H9 (cell line): ENCODE data around the gene NAP1L1. TPM values are rescaled to one million over a fixed set of nuclear protein-coding genes. Genes with fewer than 3 reads are reported as not detected.

Source experiments
- DNase-seq: peaks from one replicate; pipeline ENCODE4 v3.0.0-alpha.2; 2017
- H2AFZ ChIP-seq: one replicate; pipeline ENCODE4 v1.6.1; 2013; ENCODE audit warnings: mild to moderate bottlenecking, low read length, control low read depth, moderate library complexity
- H2AK5ac ChIP-seq: 2 replicates; pipeline ENCODE4 v1.6.1; 2013; ENCODE audit warnings: low read length, control low read depth, mixed read lengths; ENCODE audit not compliant: insufficient read length
- H2BK120ac ChIP-seq: one replicate; pipeline ENCODE4 v1.6.1; 2013; ENCODE audit warnings: low read depth, mild to moderate bottlenecking, low read length, control low read depth, inconsistent platforms; ENCODE audit not compliant: poor library complexity, severe bottlenecking
- H2BK12ac ChIP-seq: 2 replicates; pipeline ENCODE4 v1.6.1; 2013; ENCODE audit warnings: low read length, control low read depth, mixed read lengths, low read depth; ENCODE audit not compliant: insufficient read length
- H2BK15ac ChIP-seq: 2 replicates; pipeline ENCODE4 v1.6.1; 2013; ENCODE audit warnings: low read depth, low read length, control low read depth
- H2BK20ac ChIP-seq: one replicate; pipeline ENCODE4 v1.6.1; 2013; ENCODE audit warnings: low read depth, mild to moderate bottlenecking, low read length, control low read depth, inconsistent platforms; ENCODE audit not compliant: poor library complexity, severe bottlenecking
- H2BK5ac ChIP-seq: 2 replicates; pipeline ENCODE4 v1.6.1; 2013; ENCODE audit warnings: low read length, control low read depth, mixed read lengths; ENCODE audit not compliant: insufficient read length
- H3K14ac ChIP-seq: 2 replicates; pipeline ENCODE4 v1.6.1; 2013; ENCODE audit warnings: low read length, control low read depth; ENCODE audit not compliant: insufficient read depth
- H3K18ac ChIP-seq: 2 replicates; pipeline ENCODE4 v1.6.1; 2013; ENCODE audit warnings: low read depth, mild to moderate bottlenecking, mixed read lengths, low read length, control low read depth; ENCODE audit not compliant: insufficient read length
- H3K23ac ChIP-seq: 2 replicates; pipeline ENCODE4 v1.6.1; 2013; ENCODE audit warnings: low read length, control low read depth, mixed read lengths, low read depth; ENCODE audit not compliant: insufficient read length
- H3K23me2 ChIP-seq: 2 replicates; pipeline ENCODE4 v1.6.1; 2013; ENCODE audit warnings: low read depth, mild to moderate bottlenecking, mixed read lengths, low read length, control low read depth; ENCODE audit not compliant: insufficient read length, poor library complexity, severe bottlenecking
- H3K27ac ChIP-seq: 2 replicates; pipeline ENCODE4 v1.5.1; 2013; ENCODE audit warnings: low read length, control low read depth, mixed read lengths, low read depth; ENCODE audit not compliant: insufficient read length
- H3K27me3 ChIP-seq: 2 replicates; pipeline ENCODE4 v1.6.1; 2013; ENCODE audit warnings: low read length, control low read depth, inconsistent platforms; ENCODE audit not compliant: insufficient read depth
- H3K4ac ChIP-seq: 2 replicates; pipeline ENCODE4 v1.6.1; 2013; ENCODE audit warnings: low read depth, mild to moderate bottlenecking, control low read depth, inconsistent platforms, low read length, moderate library complexity
- H3K4me1 ChIP-seq: 2 replicates; pipeline ENCODE4 v1.6.1; 2013; ENCODE audit warnings: low read length, control low read depth, inconsistent platforms; ENCODE audit not compliant: insufficient read depth
- H3K4me2 ChIP-seq: 2 replicates; pipeline ENCODE4 v1.6.1; 2013; ENCODE audit warnings: low read length, control low read depth, mixed read lengths; ENCODE audit not compliant: insufficient read length, insufficient read depth
- H3K56ac ChIP-seq: 2 replicates; pipeline ENCODE4 v1.6.1; 2013; ENCODE audit warnings: low read depth, mild to moderate bottlenecking, mixed read lengths, low read length, control low read depth; ENCODE audit not compliant: insufficient read length
- H3K79me1 ChIP-seq: 2 replicates; pipeline ENCODE4 v1.6.1; 2013; ENCODE audit warnings: low read depth, mild to moderate bottlenecking, moderate library complexity, low read length, control low read depth, inconsistent platforms; ENCODE audit not compliant: insufficient read depth, poor library complexity, severe bottlenecking
- H3K79me2 ChIP-seq: 2 replicates; pipeline ENCODE4 v1.6.1; 2013; ENCODE audit warnings: low read length, control low read depth, inconsistent platforms; ENCODE audit not compliant: insufficient read depth
- H3K9ac ChIP-seq: 2 replicates; pipeline ENCODE4 v1.6.1; 2013; ENCODE audit warnings: low read length, control low read depth, mixed read lengths; ENCODE audit not compliant: insufficient read length; ENCODE audit errors: extremely low read depth
- H3K9me3 ChIP-seq: one replicate; pipeline ENCODE4 v1.6.1; 2013; ENCODE audit warnings: low read depth, low read length, inconsistent platforms; ENCODE audit not compliant: control insufficient read depth
- H3T11ph ChIP-seq: one replicate; pipeline ENCODE4 v1.6.1; 2013; ENCODE audit warnings: mild to moderate bottlenecking, low read length, control low read depth, inconsistent platforms
- H4K20me1 ChIP-seq: one replicate; pipeline ENCODE4 v1.6.1; 2013; ENCODE audit not compliant: control insufficient read depth, insufficient read length, insufficient read depth
- H4K5ac ChIP-seq: 2 replicates; pipeline ENCODE4 v1.6.1; 2013; ENCODE audit warnings: low read depth, mild to moderate bottlenecking, mixed read lengths, low read length, control low read depth; ENCODE audit not compliant: insufficient read length
- H4K8ac ChIP-seq: replicated peaks from 2 replicates; pipeline ENCODE4 v1.6.1; 2013; ENCODE audit warnings: low read length, control low read depth, mixed read lengths, low read depth; ENCODE audit not compliant: insufficient read length
- H4K91ac ChIP-seq: 2 replicates; pipeline ENCODE4 v1.6.1; 2013; ENCODE audit warnings: low read depth, mild to moderate bottlenecking, moderate library complexity, mixed read lengths, low read length, control low read depth; ENCODE audit not compliant: insufficient read length
- H3K27ac Mint-ChIP-seq, 3 experiments: 2 replicates in 2 of 3; 3 replicates in 1 of 3; pipeline ENCODE4 v1.8.0; 2020 to 2021; ENCODE audit warnings: mixed read lengths in 3 of 3, mild to moderate bottlenecking in 1 of 3, moderate library complexity in 1 of 3
- H3K27me3 Mint-ChIP-seq: 2 replicates; pipeline ENCODE4 v1.8.0; 2021; ENCODE audit warnings: low read depth, mild to moderate bottlenecking, moderate library complexity, mixed read lengths
- H3K36me3 Mint-ChIP-seq, 3 experiments: 2 replicates in 2 of 3; 3 replicates in 1 of 3; pipeline ENCODE4 v1.8.0; 2020 to 2021; ENCODE audit warnings: low read depth in 3 of 3, mixed read lengths in 3 of 3; ENCODE audit not compliant: insufficient read depth in 1 of 3
- H3K4me1 Mint-ChIP-seq, 2 experiments: 2 replicates each; pipeline ENCODE4 v1.8.0; 2020; ENCODE audit warnings: mixed read lengths in 2 of 2
- H3K4me3 Mint-ChIP-seq, 2 experiments: 2 replicates in 1 of 2; 3 replicates in 1 of 2; pipeline ENCODE4 v1.8.0; 2020 to 2021; ENCODE audit warnings: mild to moderate bottlenecking in 2 of 2, mixed read lengths in 2 of 2, moderate library complexity in 1 of 2
- H3K9me3 Mint-ChIP-seq, 2 experiments: 2 replicates in 1 of 2; 3 replicates in 1 of 2; pipeline ENCODE4 v1.8.0; 2020; ENCODE audit warnings: mild to moderate bottlenecking in 2 of 2, mixed read lengths in 2 of 2, moderate library complexity in 1 of 2
- CTCF ChIP-seq: fragments of 200-600 bp; sonication (generic); conservative IDR thresholded peaks from 3 replicates; pipeline ENCODE4 v1.8.0; 2021; ENCODE audit warnings: antibody characterized with exemption, mild to moderate bottlenecking
- WGBS: extraction: QIAGEN DNeasy Blood & Tissue Kit; methylation state at CpG from one replicate; pipeline ENCODE4 v1.1.7; 2013; ENCODE audit warnings: missing lambda C conversion rate, low lambda C conversion rate, mixed read lengths; ENCODE audit not compliant: insufficient read length; ENCODE audit errors: extremely low coverage; 5-methylcytosine and 5-hydroxymethylcytosine counted together
- total RNA-seq: library from RNA; stranded (reverse); gene quantifications from 2 replicates; pipeline ENCODE4 v1.2.1, GENCODE V29; 2021

NAP1L1 gene
- total RNA-seq, 1 experiment from 2014 or later: 1,012 TPM

GRCh38 chr12:76002598-76003354 is 81.7 kb downstream of the NAP1L1 start:
- Mint-ChIP-seq H3K36me3 (peaks cover 11 to 18% (median 11%) of the 10 kb centered on the region in 3 experiments), H3K9me3 (peaks cover 10 to 14% of the 10 kb centered on the region in 2 experiments), H3K27ac (no peak overlapping the region; a peak in 1 of 7 replicates), H3K4me3 (no peak overlapping the region), H3K4me1 (peaks cover 32% of the 10 kb centered on the region in 2 experiments), H3K27me3 (no peaks in the 10 kb centered on the region)
- Histone ChIP-seq H2BK20ac (no peak overlapping the region), H3K14ac (no peak overlapping the region), H4K91ac (no peak overlapping the region), H3K4me1 (peaks cover 7% of the 10 kb centered on the region; the same call in 1 of the 2 replicates), H2AFZ (no peak overlapping the region), H3K79me1 (no peaks in the 10 kb centered on the region), H3K27me3 (no peaks in the 10 kb centered on the region), H4K5ac (no peak overlapping the region), H3K23ac (no peak overlapping the region), H2AK5ac (no peak overlapping the region), H3T11ph (no peak overlapping the region), H3K23me2 (no peaks in the 10 kb centered on the region), H2BK120ac (no peak overlapping the region), H2BK15ac (no peak overlapping the region), H3K9me3 (no peaks in the 10 kb centered on the region), H3K27ac (no peak overlapping the region), H2BK5ac (no peak overlapping the region), H3K4ac (no peak overlapping the region), H2BK12ac (no peak overlapping the region), H3K56ac (no peak overlapping the region), H4K20me1 (no peaks in the 10 kb centered on the region), H3K4me2 (no peak overlapping the region), H3K79me2 (no peaks in the 10 kb centered on the region), H3K18ac (no peak overlapping the region), H3K9ac (no peak overlapping the region), H4K8ac (no peak overlapping the region)
- no peak for DNase-seq
- no peak for TF ChIP-seq CTCF
- no CpG with 5 or more reads among the region's 1 CpG for WGBS
